Stimulated activated CD8-positive, alpha-beta memory T cell treated with anti-CD3 and anti-CD28 coated beads, Interleukin-12 subunit alpha, Interleukin-12 subunit beta, amount 100 ng/mL, for 1 hour (primary cell): Measurements from ENCODE around the gene ODF2.
"Not testable (repeated sequence)": the region's sequence is repeated elsewhere in the genome, so short reads cannot be mapped to it uniquely, and the experiment has no call there.

Experiments
- DNase-seq: peaks from one replicate; pipeline ENCODE4 v3.0.0-alpha.2; 2020; ENCODE audit warnings: low read depth

Gene ODF2

GRCh38 chr9:128484686-128485413, 29.0 kb downstream of the ODF2 start:
- DNase-seq = no peak

- no peak for DNase-seq
These were observed 29.6 kb downstream of the ODF2 start for GRCh38 chr9:128485414-128485855.

GRCh38 chr9:128486201-128486600, 30.4 kb downstream of the ODF2 start:
- DNase-seq = no peak

GRCh38 chr9:128493424-128493823, 37.6 kb downstream of the ODF2 start:
- DNase-seq = no peak

- DNase-seq = no peak
These were observed 38.4 kb downstream of the ODF2 start for GRCh38 chr9:128494108-128494745.

- DNase-seq = no peak
These were observed 38.9 kb downstream of the ODF2 start for GRCh38 chr9:128494746-128495129.

- DNase-seq = no peak
These were observed 39.5 kb downstream of the ODF2 start for GRCh38 chr9:128495296-128495695.

- DNase-seq = no peak
These were observed 40.1 kb downstream of the ODF2 start for GRCh38 chr9:128495804-128496417.

GRCh38 chr9:128497824-128498610, 42.2 kb downstream of the ODF2 start:
- no peak for DNase-seq

GRCh38 chr9:128498911-128499310, 43.1 kb downstream of the ODF2 start:
- DNase-seq = no peak

GRCh38 chr9:128499920-128500319, 44.1 kb downstream of the ODF2 start:
- no peak for DNase-seq

GRCh38 chr9:128503415-128503825, 47.6 kb downstream of the ODF2 start:
- DNase-seq = not testable (repeated sequence)

GRCh38 chr9:128503870-128504269, 48.1 kb downstream of the ODF2 start:
- DNase-seq = no peak

GRCh38 chr9:128504485-128505413, 48.9 kb downstream of the ODF2 start, which contains the start of gene GLE1:
Gene GLE1 (plus strand): TSS chr9:128504719. CDS start chr9:128504806, 87 bp downstream.
- peak; percentile 96 for DNase-seq

- no peak for DNase-seq
These were observed 49.6 kb downstream of the ODF2 start for GRCh38 chr9:128505414-128505765.

- DNase-seq = not testable (repeated sequence)
These were observed 50.1 kb downstream of the ODF2 start for GRCh38 chr9:128505906-128506305.

GRCh38 chr9:128512820-128513219, 57.0 kb downstream of the ODF2 start:
- DNase-seq = no peak

- DNase-seq = no peak
These were observed 66.2 kb downstream of the ODF2 start for GRCh38 chr9:128521956-128522355.

GRCh38 chr9:128523199-128523925, 67.6 kb downstream of the ODF2 start:
- no peak for DNase-seq

- DNase-seq = no peak
These were observed 70.9 kb downstream of the ODF2 start for GRCh38 chr9:128526720-128527119.
